WTC11 (cell line): Measurements from ENCODE around the gene MYH9. TPM values are rescaled to one million over a fixed set of nuclear protein-coding genes. Genes with fewer than 3 reads are reported as not detected.

Experiments
- ATAC-seq: fragments of 200-7000 bp; cut with Tn5 transposase; 2 replicates; pipeline ENCODE4 v1.10.0; 2021; ENCODE audit warnings: mild to moderate bottlenecking, moderate library complexity
- CTCF ChIA-PET: fragments of 300-600 bp; sonication (Branson Sonifier 250); formaldehyde crosslinking; loops from one replicate; lab custom pipeline; 2021; ENCODE audit warnings: antibody characterized with exemption; lab: Charles Lee
- POLR2A ChIA-PET: fragments of 350-600 bp; sonication (Branson Sonifier 250); formaldehyde crosslinking; loops from one replicate; lab custom pipeline; 2021; ENCODE audit warnings: antibody characterized with exemption; lab: Charles Lee
- DNase-seq: peaks from one replicate; pipeline ENCODE4 v3.0.0; 2021; ENCODE audit warnings: low spot score
- H3K27ac Mint-ChIP-seq: 2 replicates; pipeline ENCODE4 v1.8.0; 2021; ENCODE audit warnings: mixed read lengths
- H3K27me3 Mint-ChIP-seq: 2 replicates; pipeline ENCODE4 v1.8.0; 2021; ENCODE audit warnings: low read depth, mild to moderate bottlenecking, moderate library complexity, mixed read lengths
- H3K36me3 Mint-ChIP-seq: 2 replicates; pipeline ENCODE4 v1.8.0; 2021; ENCODE audit warnings: mixed read lengths
- H3K4me1 Mint-ChIP-seq: 2 replicates; pipeline ENCODE4 v1.8.0; 2022; ENCODE audit warnings: mixed read lengths
- H3K4me3 Mint-ChIP-seq: 2 replicates; pipeline ENCODE4 v1.8.0; 2021; ENCODE audit warnings: mild to moderate bottlenecking, moderate library complexity, mixed read lengths
- H3K9me3 Mint-ChIP-seq: 2 replicates; pipeline ENCODE4 v1.8.0; 2021; ENCODE audit warnings: mixed read lengths
- E2F4 ChIP-seq: sonication (generic); formaldehyde crosslinking; IDR thresholded peaks from 2 replicates; pipeline ENCODE4 v1.8.1; 2022; ENCODE audit warnings: low read depth, mild to moderate bottlenecking, moderate library complexity, missing genetic modification reagents, borderline replicate concordance
- ERG ChIP-seq: fragments of 250-450 bp; sonication (Bioruptor Pico); IDR thresholded peaks from 2 replicates; pipeline ENCODE4 v1.8.0; 2021; ENCODE audit warnings: mild to moderate bottlenecking
- ESRRA ChIP-seq: sonication (generic); formaldehyde crosslinking; IDR thresholded peaks from 2 replicates; pipeline ENCODE4 v1.8.1; 2022; ENCODE audit warnings: mild to moderate bottlenecking, missing genetic modification reagents, borderline replicate concordance
- ETV6 ChIP-seq: sonication (generic); formaldehyde crosslinking; IDR thresholded peaks from 2 replicates; pipeline ENCODE4 v1.8.1; 2022; ENCODE audit warnings: mild to moderate bottlenecking, missing genetic modification reagents
- FOXK1 ChIP-seq: sonication (generic); formaldehyde crosslinking; IDR thresholded peaks from 2 replicates; pipeline ENCODE4 v1.8.0; 2022; ENCODE audit warnings: mild to moderate bottlenecking, moderate library complexity, missing genetic modification reagents
- FOXP1 ChIP-seq: sonication (generic); formaldehyde crosslinking; IDR thresholded peaks from 2 replicates; pipeline ENCODE4 v1.8.0; 2022; ENCODE audit warnings: missing genetic modification reagents, mild to moderate bottlenecking, moderate library complexity, borderline replicate concordance
- FOXP4 ChIP-seq: sonication (generic); formaldehyde crosslinking; IDR thresholded peaks from 2 replicates; pipeline ENCODE4 v1.8.0; 2022; ENCODE audit warnings: mild to moderate bottlenecking, missing genetic modification reagents
- IRF1 ChIP-seq: sonication (generic); formaldehyde crosslinking; IDR thresholded peaks from 2 replicates; pipeline ENCODE4 v1.8.0; 2023; ENCODE audit warnings: missing genetic modification reagents
- KAT7 ChIP-seq: sonication (generic); formaldehyde crosslinking; IDR thresholded peaks from 2 replicates; pipeline ENCODE4 v1.8.1; 2023; ENCODE audit warnings: missing genetic modification reagents, mild to moderate bottlenecking, borderline replicate concordance
- MXD4 ChIP-seq: fragments of 250-450 bp; sonication (Bioruptor Pico); IDR thresholded peaks from 2 replicates; pipeline ENCODE4 v1.8.0; 2021; ENCODE audit warnings: mild to moderate bottlenecking, moderate library complexity, borderline replicate concordance
- NFE2L1 ChIP-seq: sonication (generic); formaldehyde crosslinking; IDR thresholded peaks from 2 replicates; pipeline ENCODE4 v1.8.1; 2023; ENCODE audit warnings: missing genetic modification reagents
- NR1H2 ChIP-seq: sonication (generic); formaldehyde crosslinking; IDR thresholded peaks from 2 replicates; pipeline ENCODE4 v1.9.0; 2021; ENCODE audit warnings: mild to moderate bottlenecking, moderate library complexity, missing genetic modification reagents
- NR2C2 ChIP-seq: sonication (generic); formaldehyde crosslinking; IDR thresholded peaks from 2 replicates; pipeline ENCODE4 v1.8.0; 2022; ENCODE audit warnings: mild to moderate bottlenecking, missing genetic modification reagents
- NR3C1 ChIP-seq: sonication (generic); formaldehyde crosslinking; conservative IDR thresholded peaks from 2 replicates; pipeline ENCODE4 v1.8.1; 2023; ENCODE audit warnings: low read depth, mild to moderate bottlenecking, missing genetic modification reagents
- PRRX2 ChIP-seq: fragments of 250-450 bp; sonication (Bioruptor Pico); IDR thresholded peaks from 2 replicates; pipeline ENCODE4 v1.8.0; 2021; ENCODE audit warnings: mild to moderate bottlenecking
- TCF7 ChIP-seq: sonication (generic); formaldehyde crosslinking; IDR thresholded peaks from 2 replicates; pipeline ENCODE4 v1.8.0; 2022; ENCODE audit warnings: mild to moderate bottlenecking, low read depth, missing genetic modification reagents, moderate library complexity
- TEAD1 ChIP-seq: sonication (generic); formaldehyde crosslinking; IDR thresholded peaks from 2 replicates; pipeline ENCODE4 v1.8.0; 2022; ENCODE audit warnings: mild to moderate bottlenecking, missing genetic modification reagents
- TEAD4 ChIP-seq: sonication (generic); formaldehyde crosslinking; IDR thresholded peaks from 2 replicates; pipeline ENCODE4 v1.8.0; 2022; ENCODE audit warnings: mild to moderate bottlenecking, missing genetic modification reagents
- USF1 ChIP-seq: sonication (generic); formaldehyde crosslinking; IDR thresholded peaks from 2 replicates; pipeline ENCODE4 v1.8.0; 2022; ENCODE audit warnings: mild to moderate bottlenecking, missing genetic modification reagents
- ZNF138 ChIP-seq: sonication (generic); formaldehyde crosslinking; conservative IDR thresholded peaks from 2 replicates; pipeline ENCODE4 v1.8.1; 2022; ENCODE audit warnings: mild to moderate bottlenecking, moderate library complexity, missing genetic modification reagents
- total RNA-seq: library from RNA; stranded (reverse); gene quantifications from 3 replicates; pipeline ENCODE4 v1.2.3, GENCODE V29; 2021

MYH9 gene
- total RNA-seq, 1 experiment from 2014 or later, result 277 TPM

GRCh38 chr22:36339171-36340065 lies 48.3 kb downstream of the MYH9 start (continued):
- TF ChIP-seq ERG (no peak), USF1 (CRISPR knock-in tag) (no peak), NFE2L1 (CRISPR knock-in tag) (no peak)
- TF ChIP-seq, all 79 proteins: peak for 0

- Mint-ChIP-seq H3K27ac (peak overlapping the region; percentile 99), H3K9me3 (no peaks in the 10 kb centered on the region), H3K27me3 (no peaks in the 10 kb centered on the region), H3K36me3 (peaks cover 54% of the 10 kb centered on the region), H3K4me3 (no peak overlapping the region), H3K4me1 (peaks cover 55% of the 10 kb centered on the region)
- ATAC-seq (no peak), DNase-seq (no peak)
- CTCF ChIA-PET, result interaction anchor here (0.6 to 1.5 kb wide), 3 partner anchors 36 to 135 kb away, joined by 3 read pairs; no protein-coding TSS in a partner anchor
- TF ChIP-seq ETV6 (CRISPR knock-in tag), result no peak
- no peak for TF ChIP-seq ESRRA (CRISPR knock-in tag)
- TF ChIP-seq TEAD4 (CRISPR knock-in tag), result no peak
- no peak for TF ChIP-seq NR2C2 (CRISPR knock-in tag)
- POLR2A ChIA-PET, result no interaction called here
Observed at GRCh38 chr22:36337365-36338130, 50.2 kb downstream of the MYH9 start.

- Mint-ChIP-seq H3K4me3 (no peak overlapping the region), H3K4me1 (peaks cover 55% of the 10 kb centered on the region), H3K9me3 (no peaks in the 10 kb centered on the region), H3K27me3 (no peaks in the 10 kb centered on the region), H3K27ac (peak overlapping the region; percentile 99), H3K36me3 (peaks cover 46% of the 10 kb centered on the region)
- CTCF ChIA-PET, result interaction anchor here (1.0 to 3.6 kb wide), 2 partner anchors 35 to 134 kb away, joined by 3 to 16 read pairs (median 9); no protein-coding TSS in a partner anchor
- POLR2A ChIA-PET, result no interaction called here
- ATAC-seq (no peak), DNase-seq (no peak)
- no peak for TF ChIP-seq PRRX2 (CRISPR knock-in tag)
- TF ChIP-seq IRF1 (CRISPR knock-in tag), result no peak
- no peak for TF ChIP-seq E2F4
- no peak for TF ChIP-seq FOXP4 (CRISPR knock-in tag)
- TF ChIP-seq FOXP1 (CRISPR knock-in tag), result no peak
- no peak for TF ChIP-seq TEAD1 (CRISPR knock-in tag)
- TF ChIP-seq MXD4 (CRISPR knock-in tag), result no peak
- no peak for TF ChIP-seq KAT7 (CRISPR knock-in tag)
- no peak for TF ChIP-seq NR3C1 (CRISPR knock-in tag)
- no peak for TF ChIP-seq TCF7 (CRISPR knock-in tag)
- TF ChIP-seq ZNF138, result no peak
- TF ChIP-seq NR1H2 (CRISPR knock-in tag), result no peak
- TF ChIP-seq FOXK1 (CRISPR knock-in tag), result no peak
Observed at GRCh38 chr22:36336246-36337182, 51.3 kb downstream of the MYH9 start.
